ENCODE results near the gene KLRF1. TPM values are rescaled to one million over a fixed set of nuclear protein-coding genes. Genes with fewer than 3 reads are reported as not detected.
A peak's percentile ranks its signal among the peaks of the same experiment; 100 is the strongest.
"Not testable (repeated sequence)": the region's sequence is repeated elsewhere in the genome, so short reads cannot be mapped to it uniquely, and the experiment has no call there.

KLRF1 gene
- total RNA-seq, 1 donor from 2014 or later: not detected

DNA sequence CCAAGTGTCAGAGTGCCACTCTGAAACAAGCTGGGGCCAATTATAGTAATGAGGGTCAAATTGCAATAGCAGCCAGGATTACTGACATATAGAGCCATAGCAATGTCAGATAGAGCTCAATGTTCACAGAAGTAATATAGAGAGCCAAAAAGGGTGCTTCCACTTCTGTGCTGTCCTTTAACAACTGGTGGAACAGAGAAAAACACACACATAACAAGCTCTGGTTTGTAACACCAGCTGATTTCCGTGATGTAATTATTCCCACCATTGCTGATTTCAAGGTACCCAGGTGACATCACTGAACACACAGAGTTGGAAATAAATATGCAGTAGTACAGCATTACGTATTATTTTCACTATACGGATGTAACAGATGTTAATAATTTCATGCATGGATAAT is 44.9 kb downstream of the KLRF1 start:
- Mint-ChIP-seq H3K27me3 (ENCODE audit: low read depth) (no peaks in the 10 kb centered on the region), H3K27ac (no peak overlapping the region), H3K36me3 (no peaks in the 10 kb centered on the region), H3K4me1 (peaks cover 24% of the 10 kb centered on the region), H3K4me3 (no peak overlapping the region), H3K9me3 (no peaks in the 10 kb centered on the region)
- DNase-seq (ENCODE audit: low spot score in 2 of 2, unreplicated experiment in 2 of 2): no peak
- TF ChIP-seq, protein P1, sequence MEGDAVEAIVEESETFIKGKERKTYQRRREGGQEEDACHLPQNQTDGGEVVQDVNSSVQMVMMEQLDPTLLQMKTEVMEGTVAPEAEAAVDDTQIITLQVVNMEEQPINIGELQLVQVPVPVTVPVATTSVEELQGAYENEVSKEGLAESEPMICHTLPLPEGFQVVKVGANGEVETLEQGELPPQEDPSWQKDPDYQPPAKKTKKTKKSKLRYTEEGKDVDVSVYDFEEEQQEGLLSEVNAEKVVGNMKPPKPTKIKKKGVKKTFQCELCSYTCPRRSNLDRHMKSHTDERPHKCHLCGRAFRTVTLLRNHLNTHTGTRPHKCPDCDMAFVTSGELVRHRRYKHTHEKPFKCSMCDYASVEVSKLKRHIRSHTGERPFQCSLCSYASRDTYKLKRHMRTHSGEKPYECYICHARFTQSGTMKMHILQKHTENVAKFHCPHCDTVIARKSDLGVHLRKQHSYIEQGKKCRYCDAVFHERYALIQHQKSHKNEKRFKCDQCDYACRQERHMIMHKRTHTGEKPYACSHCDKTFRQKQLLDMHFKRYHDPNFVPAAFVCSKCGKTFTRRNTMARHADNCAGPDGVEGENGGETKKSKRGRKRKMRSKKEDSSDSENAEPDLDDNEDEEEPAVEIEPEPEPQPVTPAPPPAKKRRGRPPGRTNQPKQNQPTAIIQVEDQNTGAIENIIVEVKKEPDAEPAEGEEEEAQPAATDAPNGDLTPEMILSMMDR (IDR thresholded peaks at IDR 0.05; ENCODE audit: unreplicated experiment): no peak

DNA sequence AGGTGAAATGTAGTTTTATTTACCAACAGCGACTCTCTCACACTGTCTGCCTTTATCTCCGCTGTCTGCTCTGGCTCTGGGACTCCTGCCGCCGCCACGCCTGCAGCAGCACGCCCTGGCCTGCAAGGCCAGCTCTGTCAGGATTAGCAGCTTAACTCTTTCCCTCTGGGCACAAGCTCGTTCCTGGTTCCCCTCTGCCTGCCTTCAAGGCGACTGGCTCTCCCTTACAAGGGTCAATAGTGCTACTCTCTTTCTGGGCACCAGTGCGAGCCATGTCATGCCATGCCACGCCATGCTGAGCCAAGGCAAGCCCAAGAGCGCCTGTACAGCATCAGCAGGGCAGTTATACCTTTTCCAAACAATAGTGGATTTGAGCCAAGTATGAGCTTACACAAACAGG is 45.5 kb downstream of the KLRF1 start:
- Mint-ChIP-seq H3K4me3 (no peak overlapping the region), H3K27ac (peak overlapping the region; percentile 55), H3K27me3 (ENCODE audit: low read depth) (no peaks in the 10 kb centered on the region), H3K9me3 (no peaks in the 10 kb centered on the region), H3K36me3 (no peaks in the 10 kb centered on the region), H3K4me1 (peaks cover 24% of the 10 kb centered on the region)
- TF ChIP-seq, protein P1 (IDR thresholded peaks at IDR 0.05; ENCODE audit: unreplicated experiment): no peak
- DNase-seq (ENCODE audit: low spot score in 2 of 2, unreplicated experiment in 2 of 2): no peak

DNA sequence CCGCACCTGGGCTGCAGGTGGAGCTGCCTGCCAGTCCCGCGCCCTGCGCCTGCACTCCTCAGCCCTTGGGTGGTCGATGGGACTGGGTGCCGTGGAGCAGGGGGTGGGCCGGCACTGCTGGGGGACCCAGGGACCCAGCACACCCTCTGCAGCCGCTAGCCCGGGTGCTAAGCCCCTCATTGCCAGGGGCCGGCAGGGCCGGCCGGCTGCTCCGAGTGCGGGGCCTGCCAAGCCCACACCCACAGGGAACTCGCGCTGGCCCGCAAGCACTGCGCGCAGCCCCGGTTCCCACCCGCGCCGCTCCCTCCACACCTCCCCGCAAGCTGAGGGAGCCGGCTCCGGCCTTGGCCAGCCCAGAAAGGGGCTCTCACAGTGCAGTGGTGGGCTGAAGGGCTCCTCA is 48.8 kb downstream of the KLRF1 start:
- not testable (repeated sequence) for H3K27ac Mint-ChIP-seq; H3K36me3 Mint-ChIP-seq; H3K9me3 Mint-ChIP-seq; H3K27me3 Mint-ChIP-seq (ENCODE audit: low read depth); H3K4me3 Mint-ChIP-seq; DNase-seq (ENCODE audit: low spot score in 2 of 2, unreplicated experiment in 2 of 2)
- peaks cover 15% of the 10 kb centered on the region for H3K4me1 Mint-ChIP-seq

DNA sequence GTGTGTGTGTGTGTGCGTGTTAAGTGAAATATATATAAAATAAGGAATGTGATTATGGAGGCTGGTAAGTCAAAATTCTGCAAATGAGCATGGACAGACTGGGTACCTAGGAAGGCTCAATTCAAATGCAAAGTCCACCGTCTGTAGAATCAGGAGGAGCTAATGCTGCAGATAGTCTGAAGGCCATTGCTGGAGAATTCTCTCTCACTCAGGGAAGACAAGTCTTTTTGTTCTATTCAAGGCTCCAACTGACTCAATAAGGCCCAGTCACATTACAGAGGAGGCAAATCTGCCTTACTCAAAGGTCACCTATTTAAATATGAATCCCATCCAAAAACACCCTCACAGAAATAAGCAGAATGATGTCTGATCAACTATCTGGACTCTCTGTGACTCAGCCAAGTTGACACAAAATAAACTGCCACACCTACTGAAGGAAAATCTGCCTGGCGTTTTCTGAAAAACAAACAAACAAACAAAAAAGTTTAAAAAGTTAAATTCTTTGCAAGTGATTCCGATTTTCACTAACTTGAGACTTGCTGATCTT is 53.3 kb downstream of the KLRF1 start:
- no peak overlapping the region for H3K27ac Mint-ChIP-seq
- H3K4me3 Mint-ChIP-seq: no peak overlapping the region
- no peaks in the 10 kb centered on the region for H3K27me3 Mint-ChIP-seq (ENCODE audit: low read depth)
- H3K36me3 Mint-ChIP-seq: no peaks in the 10 kb centered on the region
- TF ChIP-seq, protein P1 (IDR thresholded peaks at IDR 0.05; ENCODE audit: unreplicated experiment): no peak
- H3K9me3 Mint-ChIP-seq: no peaks in the 10 kb centered on the region
- peaks cover 6% of the 10 kb centered on the region for H3K4me1 Mint-ChIP-seq
- DNase-seq (ENCODE audit: low spot score in 2 of 2, unreplicated experiment in 2 of 2): no peak

DNA sequence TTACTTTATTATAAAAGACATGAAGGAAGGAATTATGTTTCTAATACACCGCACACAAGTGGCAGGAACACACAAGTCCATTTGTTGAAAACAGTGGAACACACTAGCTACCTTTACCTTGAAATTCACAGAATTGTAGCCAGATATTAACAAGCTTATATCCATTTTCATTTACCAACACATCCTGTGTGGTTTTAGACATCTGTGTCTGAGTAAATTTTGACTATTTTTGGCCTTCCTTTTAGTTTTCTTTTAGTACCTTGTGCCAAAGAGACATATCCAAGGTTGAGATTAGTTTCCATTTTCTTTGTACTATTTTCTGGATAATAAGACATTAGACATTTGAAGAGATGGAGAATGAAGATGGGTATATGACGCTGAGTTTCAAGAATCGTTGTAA is 54.0 kb downstream of the KLRF1 start, which contains the start of gene KLRF2:
Gene KLRF2 (plus strand): TSS at position 244 of the 400 bp plus-strand sequence. CDS start 107 bp downstream, at position 351.
- Mint-ChIP-seq H3K36me3 (no peaks in the 10 kb centered on the region), H3K4me3 (no peak within 1 kb of the TSS), H3K27me3 (ENCODE audit: low read depth) (no peaks in the 10 kb centered on the region), H3K9me3 (no peaks in the 10 kb centered on the region), H3K27ac (no peak within 1 kb of the TSS), H3K4me1 (peaks cover 6% of the 10 kb centered on the region)
- TF ChIP-seq, protein P1 (IDR thresholded peaks at IDR 0.05; ENCODE audit: unreplicated experiment): no peak
- DNase-seq (ENCODE audit: low spot score in 2 of 2, unreplicated experiment in 2 of 2): no peak

DNA sequence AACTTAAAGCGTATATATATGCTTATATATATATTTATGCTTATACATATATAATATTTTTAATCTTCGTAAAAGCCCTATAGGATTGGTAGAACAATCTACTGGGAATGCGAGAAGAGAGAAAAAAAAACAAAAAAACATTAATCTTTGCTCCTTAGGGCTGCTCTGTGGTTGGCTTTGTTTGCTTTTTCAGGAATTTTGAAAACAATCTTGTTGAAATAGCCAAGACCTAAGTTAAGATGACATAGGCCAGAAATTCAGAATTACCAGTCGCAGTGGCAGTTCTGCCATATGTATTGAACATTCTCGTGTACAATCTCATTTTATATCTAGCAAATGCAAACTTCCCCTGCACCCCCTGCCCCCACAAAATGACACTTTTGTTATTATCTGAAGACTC is 54.7 kb downstream of the KLRF1 start:
- Mint-ChIP-seq H3K4me1 (peaks cover 6% of the 10 kb centered on the region), H3K36me3 (no peaks in the 10 kb centered on the region), H3K9me3 (no peaks in the 10 kb centered on the region)

More for the DNA sequence above, 54.7 kb downstream of the KLRF1 start:
- Mint-ChIP-seq H3K4me3 (no peak overlapping the region), H3K27me3 (ENCODE audit: low read depth) (no peaks in the 10 kb centered on the region), H3K27ac (no peak overlapping the region)
- no peak for DNase-seq (ENCODE audit: low spot score in 2 of 2, unreplicated experiment in 2 of 2)
- TF ChIP-seq, protein P1 (IDR thresholded peaks at IDR 0.05; ENCODE audit: unreplicated experiment): no peak
